HL-60 (cell line): ENCODE data around the gene SLC38A4.
A peak's percentile ranks its signal among the peaks of the same experiment; 100 is the strongest.

Experiments
- DNase-seq, 2 experiments: peaks; one replicate each; pipeline ENCODE4 v3.0.0-alpha.2; 2010 to 2020; ENCODE audit warnings: low read depth in 1 of 2, low spot score in 1 of 2
- H3K27ac ChIP-seq: fragments of 250-450 bp; sonication (Bioruptor Pico); replicated peaks from 2 replicates; pipeline ENCODE4 v1.5.1; 2020; ENCODE audit warnings: mild to moderate bottlenecking, moderate library complexity
- H3K27me3 ChIP-seq: fragments of 250-450 bp; sonication (Bioruptor Pico); 2 replicates; pipeline ENCODE4 v1.5.1; 2021; ENCODE audit warnings: mild to moderate bottlenecking, moderate library complexity; ENCODE audit not compliant: insufficient read depth, poor library complexity, severe bottlenecking
- H3K4me3 ChIP-seq: replicated peaks from 2 replicates; pipeline ENCODE4 v1.5.1; 2011; ENCODE audit warnings: mild to moderate bottlenecking, control low read depth, low read length; ENCODE audit not compliant: insufficient read depth
- CTCF ChIP-seq: IDR thresholded peaks from one replicate; pipeline ENCODE4 v1.5.1; 2011; ENCODE audit warnings: low read length, control low read depth, inconsistent platforms; ENCODE audit not compliant: insufficient read depth
- GABPA ChIP-seq: IDR thresholded peaks from 2 replicates; pipeline ENCODE4 v1.6.1; 2012; ENCODE audit warnings: low read depth
- POLR2AphosphoS5 ChIP-seq: IDR thresholded peaks from 2 replicates; pipeline ENCODE4 v1.6.1; 2012; ENCODE audit warnings: low read depth
- REST ChIP-seq: IDR thresholded peaks from 2 replicates; pipeline ENCODE4 v1.6.1; 2012; ENCODE audit warnings: low read depth; ENCODE audit not compliant: insufficient replicate concordance
- SPI1 ChIP-seq: IDR thresholded peaks from 2 replicates; pipeline ENCODE4 v1.6.1; 2012; ENCODE audit warnings: low read depth, mild to moderate bottlenecking, borderline replicate concordance

Gene SLC38A4

GRCh38 chr12:46843811-46844210 lies 18.0 kb upstream of the SLC38A4 start:
- no peak overlapping the region for H3K4me3 ChIP-seq
- no peaks in the 10 kb centered on the region for H3K27me3 ChIP-seq
- TF ChIP-seq SPI1 (peak; percentile 46; the same call in 1 of the 2 replicates), REST (no peak)
- H3K27ac ChIP-seq: no peak overlapping the region
- no peak for DNase-seq

GRCh38 chr12:46841891-46842290 lies 16.1 kb upstream of the SLC38A4 start:
- Histone ChIP-seq H3K27me3 (no peaks in the 10 kb centered on the region), H3K4me3 (no peak overlapping the region), H3K27ac (no peak overlapping the region)
- TF ChIP-seq CTCF (no peak), REST (no peak), GABPA (no peak), SPI1 (no peak), POLR2AphosphoS5 (no peak)
- DNase-seq: no peak

- no peaks in the 10 kb centered on the region for H3K27me3 ChIP-seq
- DNase-seq: no peak
- no peak for TF ChIP-seq SPI1
- TF ChIP-seq GABPA: no peak
- no peak for TF ChIP-seq CTCF
- TF ChIP-seq REST: no peak
- TF ChIP-seq POLR2AphosphoS5: no peak
- H3K27ac ChIP-seq: no peak overlapping the region
- H3K4me3 ChIP-seq: no peak overlapping the region
Observed at GRCh38 chr12:46839964-46840363, 14.2 kb upstream of the SLC38A4 start.

GRCh38 chr12:46839232-46839631 lies 13.4 kb upstream of the SLC38A4 start:
- H3K27me3 ChIP-seq: no peaks in the 10 kb centered on the region
- TF ChIP-seq POLR2AphosphoS5 (no peak), GABPA (no peak), REST (no peak), CTCF (no peak), SPI1 (no peak)
- no peak for DNase-seq
- no peak overlapping the region for H3K4me3 ChIP-seq
- no peak overlapping the region for H3K27ac ChIP-seq
